Heart left ventricle (tissue), 16 donors: Measurements from ENCODE around the gene P2RX1. TPM values are rescaled to one million over a fixed set of nuclear protein-coding genes. Genes with fewer than 3 reads are reported as not detected.

ENCODE experiments used
- ATAC-seq, 4 donors: fragments of 200-7000 bp; cut with Tn5 transposase; one replicate each; pipeline ENCODE4 v1.9.1; 2020 to 2022; ENCODE audit warnings: moderate library complexity in 4 of 4, mild to moderate bottlenecking in 3 of 4, moderate number of reproducible peaks in 1 of 4
- DNase-seq, 5 donors: peaks; one replicate each; pipeline ENCODE4 v3.0.0-alpha.2; 2020
- H3K27ac ChIP-seq, 12 donors: fragments of 200-600 bp; sonication (generic) in 4 of 12; one replicate each; pipeline versions ENCODE4 v1.5.0 to v1.8.0; 2016 to 2022; ENCODE audit warnings: mild to moderate bottlenecking in 2 of 12
- H3K27me3 ChIP-seq, 9 donors: fragments of 200-600 bp; sonication (generic) in 2 of 9; one replicate each; pipeline versions ENCODE4 v1.5.1 to v1.8.0; 2016 to 2022; ENCODE audit warnings: mild to moderate bottlenecking in 3 of 9
- H3K36me3 ChIP-seq, 9 donors: fragments of 200-600 bp; sonication (generic) in 2 of 9; one replicate each; pipeline versions ENCODE4 v1.5.0 to v1.8.0; 2018 to 2022; ENCODE audit warnings: mild to moderate bottlenecking in 2 of 9
- H3K4me1 ChIP-seq, 12 donors: fragments of 200-600 bp; sonication (generic) in 4 of 12; one replicate each; pipeline versions ENCODE4 v1.5.0 to v1.8.0; 2016 to 2022; ENCODE audit warnings: mild to moderate bottlenecking in 3 of 12
- H3K4me3 ChIP-seq, 12 donors: fragments of 200-600 bp; sonication (generic) in 4 of 12; one replicate each; pipeline versions ENCODE4 v1.5.0 to v1.8.0; 2017 to 2022; ENCODE audit warnings: mild to moderate bottlenecking in 9 of 12, moderate library complexity in 4 of 12
- H3K9me3 ChIP-seq, 12 donors: fragments of 200-600 bp; sonication (generic) in 4 of 12; one replicate each; pipeline versions ENCODE4 v1.5.0 to v1.8.0; 2016 to 2022; ENCODE audit warnings: mild to moderate bottlenecking in 1 of 12
- CTCF ChIP-seq, 12 donors: fragments of 200-600 bp; sonication (generic) in 4 of 12; IDR thresholded peaks; one replicate each; pipeline versions ENCODE4 v1.5.0 to v1.8.0; 2018 to 2022; ENCODE audit warnings: antibody characterized with exemption in 12 of 12, mild to moderate bottlenecking in 5 of 12
- POLR2A ChIP-seq, 2 donors: fragments of 450-650 bp; IDR thresholded peaks; one replicate each; pipeline ENCODE4 v1.6.1; 2017; ENCODE audit warnings: antibody characterized with exemption in 2 of 2, mild to moderate bottlenecking in 2 of 2, moderate library complexity in 2 of 2
- WGBS, 4 donors: extraction: QIAGEN DNeasy Blood & Tissue Kit in 2 of 4; methylation state at CpG; one replicate each; pipeline versions ENCODE4 v1.1.5 to v1.1.7; 2013 to 2018; 5-methylcytosine and 5-hydroxymethylcytosine counted together
- intact Hi-C, 10 donors: fragments of 100-400 bp; cut with DNase I; formaldehyde crosslinking; loops; one replicate each; pipeline versions ENCODE4 v1.11.1 to v1.14.2; 2022
- polyA plus RNA-seq, 2 donors: library from polyadenylated mRNA; stranded (reverse); fragments of 200-250 nt; gene quantifications; one replicate each; pipeline ENCODE4 v1.2.3, GENCODE V29; 2013
- total RNA-seq, 9 donors: library from RNA; depleted of rRNA in 2 of 9; stranded (reverse); fragments of >200 nt in 2 of 9; fragmentation: NEBNext Ultra II Directional in 3 of 9; extraction: Animal tissue kit (Norgen Biotek cat#: 25700) in 3 of 9; gene quantifications; one replicate each; pipeline versions ENCODE4 v1.1.0 to v1.2.4, GENCODE V29; 2016 to 2023
- donor health status: ischemic (EF 13 %, LVEDD 7.1; RV severe dilation, severe dysfunction).
- donor health status: healthy with polysubstance abuse.
- donor health status: DM: no; HTN: yes; CAD: no.
- donor health status: DM: no; HTN: no; CAD: no.
- donor health status: ischemic (EF 25% LVEDD 6.9; RV normal size, moderate dysfunction).
- donor health status: ischemic (EF 25% LVEDD 5.7; RV mildly dilated, moderate dysfunction).
- donor health status: healthy.
- donor health status: DM: yes; HTN: yes; CAD: no.
- donor health status: ischemic (EF 35%, LVEDD 5.7; RV mildly dilated, moderate dysfunction).
- donor health status: nonischemic (EF 11% LVEDD 7.7; RV severe dilation, severe dysfunction).
- donor health status: DM: yes; HTN: yes; CAD: no.
- donor health status: PGD.
- donor health status: ischemic (EF 29% LVEDD 5.4; RV normal size, mild dysfunction).
- donor health status: nonischemic (EF 23%, LVEDD 6.1; RV moderate dilation, normal function).

P2RX1 gene
- total and polyA plus RNA-seq, 11 donors: 0.19 to 5.5 (median 0.52) TPM

GRCh38 chr17:3954976-3955672 is 38.9 kb upstream of the P2RX1 start:
- intact Hi-C loops: no loop called here
- Histone ChIP-seq H3K27ac (peak overlapping the region in 8 of 12 donors; percentile 4 to 64 (median 48)), H3K27me3 (no peaks in the 10 kb centered on the region), H3K4me1 (peaks cover 0 to 21% (median 7%) of the 10 kb centered on the region in 12 donors), H3K36me3 (no peaks in the 10 kb centered on the region), H3K4me3 (no peak overlapping the region), H3K9me3 (no peaks in the 10 kb centered on the region)
- DNase-seq: no peak
- peak in 1 of 4 donors; percentile 27 for ATAC-seq
- no peak for TF ChIP-seq POLR2A (IDR thresholded peaks at IDR 0.05)
- TF ChIP-seq CTCF (IDR thresholded peaks at IDR 0.05): no peak
- 55 to 64% (median 56%) methylated on average over 16 to 18 of the region's 18 CpGs for WGBS, 4 donors

GRCh38 chr17:3954086-3954485 is 37.8 kb upstream of the P2RX1 start:
- no peaks in the 10 kb centered on the region for H3K27me3 ChIP-seq
- no peak overlapping the region for H3K4me3 ChIP-seq
- peaks cover 0 to 14% (median 7%) of the 10 kb centered on the region in 12 donors for H3K4me1 ChIP-seq
- peaks cover 0 to 8% (median 0%) of the 10 kb centered on the region in 9 donors for H3K36me3 ChIP-seq
- H3K27ac ChIP-seq: no peak overlapping the region
- H3K9me3 ChIP-seq: no peaks in the 10 kb centered on the region
- no peak for ATAC-seq
- intact Hi-C loops: no loop called here
- 95 to 98% (median 96%) methylated on average over 7 to 10 of the region's 10 CpGs for WGBS, 4 donors
- no peak for DNase-seq
- TF ChIP-seq CTCF (IDR thresholded peaks at IDR 0.05) (no peak), POLR2A (IDR thresholded peaks at IDR 0.05) (no peak)

GRCh38 chr17:3953542-3953941 is 37.3 kb upstream of the P2RX1 start:
- H3K9me3 ChIP-seq: no peaks in the 10 kb centered on the region
- H3K27me3 ChIP-seq: no peaks in the 10 kb centered on the region
- 93 to 99% (median 95%) methylated on average over 7 to 14 of the region's 14 CpGs for WGBS, 4 donors
- TF ChIP-seq CTCF (IDR thresholded peaks at IDR 0.05) (no peak), POLR2A (IDR thresholded peaks at IDR 0.05) (no peak)
- H3K36me3 ChIP-seq: peaks cover 0 to 8% (median 0%) of the 10 kb centered on the region in 9 donors
- ATAC-seq (no peak), DNase-seq (no peak)
- no peak overlapping the region for H3K4me3 ChIP-seq
- H3K4me1 ChIP-seq: peaks cover 0 to 14% (median 7%) of the 10 kb centered on the region in 12 donors
- H3K27ac ChIP-seq: no peak overlapping the region
- intact Hi-C loops: no loop called here

- no peak for ATAC-seq
- intact Hi-C loops: no loop called here
- WGBS, 4 donors: 97 to 99% (median 98%) methylated on average over 12 to 14 of the region's 14 CpGs
These were observed 35.9 kb upstream of the P2RX1 start for GRCh38 chr17:3952186-3952585.

More at GRCh38 chr17:3952186-3952585, 35.9 kb upstream of the P2RX1 start:
- DNase-seq: no peak
- Histone ChIP-seq H3K4me3 (no peak overlapping the region), H3K27ac (no peak overlapping the region), H3K4me1 (peaks cover 0 to 14% (median 7%) of the 10 kb centered on the region in 12 donors), H3K9me3 (no peaks in the 10 kb centered on the region), H3K36me3 (peaks cover 0 to 17% (median 0%) of the 10 kb centered on the region in 9 donors), H3K27me3 (no peaks in the 10 kb centered on the region)
- TF ChIP-seq POLR2A (IDR thresholded peaks at IDR 0.05) (no peak), CTCF (IDR thresholded peaks at IDR 0.05) (no peak)
